Breast epithelium (tissue), 3 donors: ENCODE data around the gene NUP210.

Source experiments
- CTCF ChIP-seq, 3 donors: fragments of 450-650 bp; IDR thresholded peaks; one replicate each; pipeline ENCODE4 v1.5.1; 2016 to 2017; ENCODE audit warnings: antibody characterized with exemption in 3 of 3, mild to moderate bottlenecking in 3 of 3, moderate library complexity in 3 of 3
- POLR2A ChIP-seq: fragments of 450-650 bp; IDR thresholded peaks from one replicate; pipeline ENCODE4 v1.6.1; 2016; ENCODE audit warnings: antibody characterized with exemption, mild to moderate bottlenecking, moderate library complexity

DNA sequence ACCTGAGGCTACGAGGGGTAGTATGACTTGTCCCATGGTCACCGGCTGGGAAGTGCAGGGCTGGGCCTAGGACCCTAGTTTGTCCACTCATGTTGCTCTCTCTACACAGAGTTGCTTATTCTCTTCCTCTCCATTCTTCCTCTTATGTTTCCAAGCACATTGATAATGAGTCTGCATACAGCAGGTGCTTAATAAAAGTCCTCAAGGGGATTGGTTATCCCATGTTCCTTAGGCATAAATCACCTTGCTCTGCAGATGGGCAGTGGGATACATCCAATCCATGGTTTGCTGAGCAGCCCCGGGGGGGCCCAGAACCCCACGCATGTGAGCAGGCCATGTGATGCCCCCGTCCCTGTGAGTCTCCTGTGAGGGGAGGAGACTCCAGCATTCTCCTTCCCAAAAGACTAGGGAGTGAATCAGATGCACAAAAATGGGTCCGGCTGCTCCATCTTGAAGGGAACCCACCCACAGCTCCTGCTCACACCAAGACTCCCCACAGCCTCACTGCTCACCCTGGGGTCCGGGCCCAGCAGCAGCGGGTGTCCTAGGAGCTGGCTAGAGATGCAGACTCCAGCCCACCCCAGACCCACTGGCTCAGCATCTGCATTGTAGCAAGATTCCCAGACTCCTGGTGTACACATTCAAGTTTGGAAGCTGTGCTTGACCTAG, 139.9 kb downstream of the NUP210 start:
- TF ChIP-seq CTCF (IDR thresholded peaks at IDR 0.05), result no peak
- TF ChIP-seq POLR2A, result no peak
